ENCODE data around the gene DDX39B.
"Not testable (repeated sequence)": the region's sequence is repeated elsewhere in the genome, so short reads cannot be mapped to it uniquely, and the experiment has no call there.

The DDX39B gene

DNA sequence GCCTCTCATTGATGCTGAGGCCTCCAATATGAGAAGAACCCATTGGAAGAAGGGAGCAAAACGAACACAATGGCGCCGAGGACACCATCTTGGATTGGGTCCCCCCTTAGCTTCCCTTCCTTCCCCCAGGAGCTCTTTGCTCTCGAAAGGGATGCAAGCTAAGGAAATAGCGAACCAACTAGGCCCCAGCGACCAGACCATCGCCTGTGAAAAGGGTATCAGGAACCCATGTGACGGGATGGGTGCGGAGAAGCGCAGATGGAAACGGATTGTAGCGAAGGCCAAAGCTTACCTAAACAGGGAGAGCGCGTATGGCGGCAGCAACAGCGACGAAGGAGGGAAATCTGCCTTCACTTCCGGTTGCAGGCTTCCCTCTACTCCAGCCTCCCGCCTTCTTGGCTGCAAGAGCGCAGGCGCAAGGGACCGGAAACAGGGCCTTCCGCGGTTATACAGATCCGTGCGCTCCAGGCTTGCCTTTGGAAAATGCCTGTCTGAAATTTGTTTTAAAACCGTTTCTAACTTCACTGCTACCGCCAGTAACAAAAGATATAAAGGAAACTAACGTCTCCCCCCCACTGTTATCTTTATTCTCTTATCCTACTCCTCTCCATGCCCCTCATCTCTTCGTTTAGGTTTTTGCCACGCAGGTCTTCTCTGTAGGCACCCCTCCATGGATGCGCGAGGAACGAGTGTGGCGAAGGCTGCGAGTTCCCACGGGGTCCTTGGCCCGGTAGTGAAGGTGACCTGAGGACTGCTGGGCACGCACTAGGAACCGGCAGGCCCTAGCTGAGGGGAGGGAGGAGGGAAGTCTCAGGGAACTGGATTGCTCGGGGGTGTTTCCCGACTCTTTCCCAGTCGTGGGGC lies at the start of gene DDX39B:
Gene DDX39B, minus strand, starts transcription at position 346 of the 864 bp plus-strand sequence. CDS start 1,471 bp downstream, outside the sequence.
- DNase-seq (ENCODE audit: low spot score): peak; percentile 96

DNA sequence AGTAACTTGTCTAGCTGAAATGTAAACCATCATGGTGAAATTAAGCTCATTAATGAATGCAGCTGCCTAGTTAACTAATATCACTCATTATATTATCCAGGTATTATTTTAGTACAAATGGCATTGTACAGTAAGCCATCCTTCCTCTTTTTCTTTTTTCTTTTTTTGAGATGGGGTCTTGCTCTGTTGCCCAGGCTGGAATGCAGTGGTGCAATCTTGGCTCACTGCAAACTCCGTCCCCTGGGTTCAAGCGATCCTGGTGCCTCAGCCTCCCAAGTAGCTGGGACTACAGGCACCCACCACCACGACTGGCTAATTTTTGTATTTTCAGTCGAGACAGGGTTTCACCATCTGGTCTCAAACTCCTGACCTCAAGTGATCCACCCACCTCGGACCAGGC lies 48.9 kb upstream of the DDX39B start:
- not testable (repeated sequence) for DNase-seq (ENCODE audit: low spot score)

DNA sequence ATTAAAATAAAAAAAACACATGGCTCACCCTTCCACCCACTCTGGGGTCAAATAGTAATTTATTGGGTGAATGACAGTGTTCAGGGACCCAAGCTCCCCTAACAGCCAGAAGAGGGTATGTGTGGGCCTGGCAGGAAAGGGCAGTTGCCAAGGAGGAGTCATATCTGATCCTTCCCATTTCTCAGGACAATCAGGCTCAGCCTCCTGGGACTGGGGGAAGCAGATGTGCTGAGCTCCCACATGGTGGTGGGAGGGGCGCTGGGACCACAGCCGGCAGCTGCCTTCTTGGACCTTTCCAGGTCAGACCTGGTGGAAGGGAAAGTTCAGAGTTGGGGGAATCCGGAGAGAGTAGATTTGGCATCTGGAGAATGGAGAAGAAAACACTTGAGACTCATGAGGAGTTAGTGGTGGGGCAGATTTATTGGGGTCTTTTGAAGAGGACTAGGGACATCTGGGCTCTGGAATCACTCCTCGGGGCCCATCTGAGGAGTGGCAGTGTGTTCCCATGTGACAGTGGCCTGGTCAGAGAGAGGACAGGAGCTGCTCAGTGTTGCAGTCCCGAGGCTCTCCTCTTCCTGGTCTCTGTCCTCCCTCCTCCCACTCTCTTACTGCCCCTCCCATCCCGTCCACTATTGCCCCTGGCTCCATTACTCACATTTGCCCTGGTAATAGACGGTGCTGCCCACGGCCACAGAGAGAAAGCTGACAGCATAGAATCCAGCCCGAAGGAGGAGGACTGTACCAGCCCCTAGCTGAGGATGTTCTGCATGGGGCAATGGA lies 47.3 kb upstream of the DDX39B start:
- DNase-seq (ENCODE audit: low spot score): no peak

DNA sequence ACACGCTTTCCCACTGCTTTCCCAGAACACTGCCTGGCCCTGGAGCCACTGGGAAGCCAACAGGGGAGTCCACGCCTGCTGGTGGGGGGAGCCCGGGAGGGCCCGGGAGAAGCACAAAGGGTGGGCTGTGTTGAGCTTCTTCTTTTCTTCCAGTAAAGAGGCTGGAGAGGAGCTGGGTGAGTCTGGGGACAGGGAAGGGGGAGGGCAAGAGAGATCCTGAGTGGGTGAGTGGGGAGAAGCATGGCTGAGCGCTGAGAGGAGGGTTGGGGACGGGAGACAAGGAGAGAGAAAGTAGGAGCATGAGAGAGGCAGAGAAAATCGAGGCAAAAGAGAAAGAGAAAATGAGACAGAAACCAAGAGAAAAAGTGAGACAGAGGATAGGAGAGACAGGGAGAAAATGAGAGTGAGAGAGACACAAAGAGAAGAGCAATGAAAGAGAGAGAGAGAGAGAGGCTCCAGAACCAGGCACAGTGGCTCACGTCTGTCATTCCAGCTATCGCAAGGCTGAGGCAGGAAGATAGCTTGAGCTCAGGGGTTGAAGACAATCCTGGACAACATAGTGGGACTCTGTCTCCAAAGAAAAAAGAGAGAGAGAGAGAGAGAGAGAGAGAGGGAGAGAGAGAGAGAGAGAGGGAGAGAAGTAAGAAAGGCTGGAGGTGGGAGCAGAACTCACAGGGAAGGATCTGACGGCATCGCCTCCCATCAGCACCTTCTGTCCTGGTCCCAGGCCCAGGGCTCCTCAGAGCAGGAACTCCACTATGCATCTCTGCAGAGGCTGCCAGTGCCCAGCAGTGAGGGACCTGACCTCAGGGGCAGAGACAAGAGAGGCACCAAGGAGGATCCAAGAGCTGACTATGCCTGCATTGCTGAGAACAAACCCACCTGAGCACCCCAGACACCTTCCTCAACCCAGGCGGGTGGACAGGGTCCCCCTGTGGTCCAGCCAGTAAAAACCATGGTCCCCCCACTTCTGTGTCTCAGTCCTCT lies 46.3 kb upstream of the DDX39B start:
- DNase-seq (ENCODE audit: low spot score): no peak

DNA sequence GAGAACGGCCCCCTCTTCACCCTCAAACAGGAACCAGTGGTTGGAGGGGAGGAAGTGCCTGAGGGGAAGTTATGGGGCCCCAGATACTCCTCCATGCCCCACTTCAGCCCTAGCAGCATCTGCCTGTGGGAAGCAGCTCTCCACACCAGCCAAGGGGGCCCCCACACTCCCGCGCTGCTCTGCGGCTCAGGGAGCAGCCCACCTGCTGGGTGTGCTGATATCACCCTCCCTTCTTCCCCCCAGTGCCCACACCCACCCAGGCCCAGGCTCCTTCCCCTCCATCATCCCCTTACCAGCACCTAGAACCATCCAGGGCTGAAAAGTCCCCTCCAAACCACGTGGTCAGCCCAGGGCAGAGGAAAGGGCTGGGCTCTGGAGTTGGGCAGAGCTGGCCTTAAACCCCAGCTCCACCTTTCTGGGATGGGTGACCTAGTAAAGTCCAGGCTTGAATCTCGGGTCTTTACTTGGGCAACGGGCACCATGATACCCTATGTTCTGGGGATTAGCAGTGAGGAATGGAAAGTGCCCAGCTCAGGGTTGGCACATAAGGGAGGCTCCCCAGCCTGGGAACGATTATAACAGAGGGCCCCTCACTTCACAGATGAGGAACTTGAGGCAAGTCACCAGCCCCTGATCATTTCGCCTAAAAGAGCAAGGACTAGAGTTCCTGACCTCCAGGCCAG lies 44.9 kb upstream of the DDX39B start:
- no peak for DNase-seq (ENCODE audit: low spot score)

DNA sequence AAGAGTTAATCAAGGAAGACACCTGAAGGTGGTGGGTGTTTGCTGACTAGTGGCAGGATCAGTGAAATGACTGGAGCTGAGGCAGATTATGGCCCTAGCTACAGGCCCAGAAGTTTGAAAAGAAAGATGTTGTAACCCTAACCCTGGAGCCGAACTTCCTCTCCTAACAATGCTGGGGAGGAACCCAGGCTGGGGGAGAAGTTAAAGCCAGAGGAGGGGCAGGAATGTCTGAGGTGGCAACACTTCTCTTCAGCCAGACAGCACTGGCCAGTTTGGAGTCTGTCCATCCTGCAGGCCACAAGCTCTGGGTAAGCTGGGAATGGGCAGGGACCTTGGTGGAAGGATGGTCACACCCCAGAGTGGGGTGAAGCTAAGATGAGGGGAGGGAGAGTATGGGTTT lies 44.2 kb upstream of the DDX39B start, which contains the start of gene LST1:
Gene LST1, plus strand, starts transcription at position 270 of the 400 bp plus-strand sequence. CDS start 1,023 bp downstream, outside the sequence.
- no peak for DNase-seq (ENCODE audit: low spot score)

DNA sequence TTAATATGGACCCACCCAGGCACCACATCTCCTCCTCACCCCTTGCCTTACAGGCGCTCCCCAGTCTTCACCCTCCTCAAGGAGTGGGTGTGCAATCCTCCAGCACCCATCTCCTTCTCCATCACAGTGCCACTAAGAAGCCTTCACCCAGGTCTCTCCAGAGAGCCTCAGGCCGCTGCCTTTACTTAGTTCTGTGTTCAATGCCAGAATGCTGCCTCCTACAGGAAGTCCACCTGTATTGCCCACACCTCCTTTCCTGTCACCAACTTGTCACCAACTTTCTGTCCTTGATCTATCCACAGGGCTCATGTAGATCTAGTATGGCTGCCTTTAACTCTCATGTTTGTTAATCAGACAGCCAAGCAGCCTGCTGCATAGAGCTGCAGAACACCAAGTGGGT lies 43.7 kb upstream of the DDX39B start:
- peak; percentile 69 for DNase-seq (ENCODE audit: low spot score)

DNA sequence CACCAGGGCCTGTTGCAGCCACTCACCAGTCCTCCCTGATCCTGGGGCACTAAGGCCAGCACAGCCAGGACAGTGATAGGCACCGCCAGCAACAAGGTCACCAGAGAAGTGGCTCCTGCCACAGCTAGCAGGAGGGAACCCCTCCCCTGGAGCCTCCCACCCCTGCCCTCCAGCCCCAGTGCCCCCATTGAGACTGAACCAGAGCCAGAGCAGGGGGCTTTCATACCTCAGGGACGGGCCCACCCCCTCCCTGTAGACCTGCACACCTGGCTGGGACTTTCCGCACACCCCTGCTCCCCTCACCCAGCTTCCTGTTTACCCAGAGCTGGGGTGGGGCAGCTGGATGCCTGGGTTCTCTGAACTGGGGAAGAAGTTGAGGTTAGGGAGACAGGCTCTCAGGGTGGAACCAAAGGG lies 40.4 kb upstream of the DDX39B start, which contains the start of gene LTB:
Gene LTB, minus strand, starts transcription at position 195 of the 414 bp plus-strand sequence. Its CDS starts 7 bp downstream, at position 188.
- peak; percentile 90 for DNase-seq (ENCODE audit: low spot score)

DNA sequence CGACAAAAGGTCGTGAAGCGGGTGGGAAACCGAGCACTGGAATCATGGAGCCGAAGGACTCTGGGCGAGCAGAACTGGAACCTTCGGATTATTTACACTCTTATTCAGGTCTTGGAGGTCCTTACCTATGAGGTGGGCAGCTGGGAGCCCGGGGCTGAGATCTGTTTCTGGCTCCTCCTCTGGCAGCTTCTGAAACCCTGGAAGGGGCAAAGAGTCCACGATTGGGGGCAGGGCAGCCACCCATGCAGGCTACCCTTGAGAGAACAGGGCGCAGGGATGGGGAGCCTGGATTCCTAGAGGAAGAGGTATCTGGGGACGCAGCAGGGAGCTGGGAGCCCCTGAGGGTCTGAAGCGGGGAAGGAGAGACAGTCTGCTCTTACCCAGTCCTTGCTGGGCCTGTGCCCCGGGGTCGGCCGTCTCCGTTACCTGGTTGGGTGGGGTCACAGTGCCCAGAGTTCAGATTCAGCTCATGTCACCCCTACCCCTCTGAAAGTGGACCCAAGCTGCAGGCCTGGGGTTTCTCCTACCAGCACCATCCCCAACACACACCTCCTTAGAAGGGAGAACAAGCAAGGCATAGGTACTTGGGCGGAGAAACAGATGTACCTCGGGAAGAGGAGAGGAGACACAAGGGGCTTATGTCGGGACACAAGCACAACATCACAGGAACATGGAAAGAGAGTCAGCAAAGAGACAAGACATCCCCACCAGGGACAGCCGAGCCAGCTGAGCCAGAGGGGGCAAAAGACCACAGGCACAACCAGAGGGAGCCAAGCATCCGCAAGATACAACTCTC lies 39.8 kb upstream of the DDX39B start:
- no peak for DNase-seq (ENCODE audit: low spot score)

DNA sequence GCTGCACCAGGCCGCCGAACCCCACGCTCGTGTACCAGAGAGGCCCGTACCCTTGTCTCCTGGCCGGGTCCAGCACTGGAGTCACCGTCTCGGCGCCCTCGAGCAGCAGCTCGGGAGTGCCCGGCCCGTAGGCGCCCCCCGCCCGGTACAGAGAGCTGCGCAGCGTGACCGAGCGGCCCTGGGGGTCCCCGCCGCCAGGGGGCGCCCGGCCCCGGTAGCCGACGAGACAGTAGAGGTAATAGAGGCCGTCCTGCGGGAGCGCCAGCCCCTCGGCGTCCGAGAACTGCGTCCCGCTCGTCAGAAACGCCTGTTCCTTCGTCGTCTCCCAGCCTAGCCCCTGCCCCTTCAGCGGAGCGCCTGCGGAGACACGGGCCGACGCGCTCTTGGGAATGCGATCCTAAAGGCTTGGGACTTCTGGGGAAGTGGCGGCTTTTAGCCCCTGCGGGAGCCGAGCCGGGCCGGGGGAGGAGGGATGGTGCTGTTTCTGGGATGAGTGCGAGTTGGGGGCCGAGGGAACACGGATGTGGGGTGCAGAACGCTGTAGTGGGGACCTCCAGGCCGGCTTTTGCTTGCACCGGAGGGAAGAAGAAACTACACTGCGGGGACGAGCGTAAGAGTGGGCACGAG lies 39.1 kb upstream of the DDX39B start:
- DNase-seq (ENCODE audit: low spot score): peak; percentile 91

DNA sequence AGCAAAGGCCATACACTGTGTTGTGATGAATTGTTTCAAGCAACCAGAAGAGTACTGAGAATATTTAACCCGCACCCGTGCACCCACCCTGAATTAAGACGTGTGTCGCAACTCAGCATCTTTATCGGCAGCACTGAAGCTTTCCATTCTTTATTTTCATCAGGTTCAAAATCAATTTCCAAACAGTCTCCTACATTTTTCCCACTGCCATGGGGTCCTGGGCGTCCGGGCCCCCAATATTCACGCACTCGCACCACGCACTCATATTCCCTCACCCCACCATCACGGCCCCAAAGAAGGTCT lies 38.6 kb upstream of the DDX39B start:
- no peak for DNase-seq (ENCODE audit: low spot score)

DNA sequence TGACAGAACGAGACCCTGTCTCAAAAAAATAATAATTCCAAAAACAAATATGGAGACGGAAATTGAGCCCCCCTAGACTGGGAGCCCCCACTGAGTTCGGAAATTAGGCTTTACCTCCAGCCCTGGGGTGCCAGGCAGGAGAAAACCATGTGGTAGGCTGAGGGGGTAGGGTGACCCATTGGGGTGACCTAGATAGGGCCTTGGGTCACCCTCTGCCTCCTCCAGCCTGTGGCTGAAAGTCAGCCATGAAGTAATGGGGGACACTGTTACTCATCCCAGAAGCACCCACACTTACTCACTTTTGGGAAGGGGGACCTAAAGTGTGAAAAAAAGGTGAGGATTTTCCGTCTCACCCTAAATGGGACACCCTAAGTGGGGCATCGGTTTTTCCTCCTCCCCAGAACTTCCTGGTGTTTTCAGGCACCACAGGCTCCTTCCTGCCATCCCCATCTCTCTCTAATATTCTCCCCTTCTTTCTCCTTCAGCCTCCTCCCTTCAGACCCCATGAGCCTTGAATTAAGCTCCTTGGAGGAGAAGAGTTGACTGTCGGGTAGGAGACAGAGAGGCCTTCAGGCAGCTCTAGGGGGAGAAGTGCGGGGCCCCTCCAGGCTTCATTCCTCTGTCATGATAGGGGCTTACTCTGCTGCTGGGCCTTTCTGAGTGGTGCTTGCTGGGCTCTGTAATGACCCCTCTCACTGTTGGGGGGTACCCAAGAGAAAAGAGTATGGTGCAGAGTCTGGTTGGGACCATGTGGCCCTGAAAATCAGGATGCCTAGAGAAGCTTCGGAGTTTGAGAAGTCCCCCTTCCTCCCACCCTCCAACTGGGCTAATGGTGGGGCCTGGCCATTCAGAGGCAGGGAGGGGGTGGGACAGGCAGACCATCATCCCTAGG lies 38.0 kb upstream of the DDX39B start:
- no peak for DNase-seq (ENCODE audit: low spot score)

DNA sequence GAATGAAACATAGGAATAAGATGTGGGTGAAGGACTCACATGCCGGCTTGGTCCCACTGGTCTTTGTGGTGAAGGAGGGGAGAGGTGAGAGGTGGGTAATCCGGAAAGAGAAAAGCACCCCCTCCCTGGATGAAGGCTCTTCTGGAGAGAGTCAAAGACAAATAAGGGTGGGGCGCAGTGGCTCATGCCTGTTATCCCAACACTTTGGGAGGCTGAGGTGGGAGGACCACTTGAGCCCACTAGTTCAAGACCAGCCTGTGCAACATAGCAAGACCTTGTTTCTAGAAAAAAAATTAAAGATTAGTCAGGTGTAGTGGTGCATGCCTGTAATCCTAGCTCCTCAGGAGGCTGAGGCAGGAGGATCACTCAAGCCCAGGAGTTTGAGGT lies 37.3 kb upstream of the DDX39B start:
- DNase-seq (ENCODE audit: low spot score): no peak

DNA sequence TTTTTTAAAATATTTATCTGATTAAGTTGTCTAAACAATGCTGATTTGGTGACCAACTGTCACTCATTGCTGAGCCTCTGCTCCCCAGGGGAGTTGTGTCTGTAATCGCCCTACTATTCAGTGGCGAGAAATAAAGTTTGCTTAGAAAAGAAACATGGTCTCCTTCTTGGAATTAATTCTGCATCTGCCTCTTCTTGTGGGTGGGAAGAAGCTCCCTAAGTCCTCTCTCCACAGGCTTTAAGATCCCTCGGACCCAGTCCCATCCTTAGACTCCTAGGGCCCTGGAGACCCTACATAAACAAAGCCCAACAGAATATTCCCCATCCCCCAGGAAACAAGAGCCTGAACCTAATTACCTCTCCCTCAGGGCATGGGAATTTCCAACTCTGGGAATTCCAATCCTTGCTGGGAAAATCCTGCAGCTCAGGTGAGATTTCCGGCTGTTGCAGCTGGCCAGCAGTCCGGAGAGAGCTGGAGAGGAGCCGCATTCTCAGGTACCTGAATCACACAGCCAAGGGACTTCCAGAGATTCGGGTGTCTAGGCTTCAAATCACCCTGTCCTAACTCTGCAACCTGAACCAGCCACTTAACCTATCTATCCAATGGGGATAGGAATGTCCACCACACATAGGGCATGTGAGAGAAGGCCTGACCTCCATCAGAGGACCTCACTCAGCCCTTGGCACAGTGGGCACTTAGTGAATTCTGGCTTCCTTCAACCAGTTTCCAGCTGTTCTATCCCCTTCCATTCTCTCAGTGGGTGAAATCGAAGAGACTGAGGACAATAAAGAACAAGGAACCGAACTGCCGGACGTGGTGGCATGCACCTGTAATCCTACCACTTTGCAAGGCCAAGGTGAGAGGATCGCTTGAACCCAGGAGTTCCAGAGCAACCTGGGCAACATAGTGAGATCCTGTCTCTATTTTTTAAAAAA lies 36.6 kb upstream of the DDX39B start:
- DNase-seq (ENCODE audit: low spot score): no peak

DNA sequence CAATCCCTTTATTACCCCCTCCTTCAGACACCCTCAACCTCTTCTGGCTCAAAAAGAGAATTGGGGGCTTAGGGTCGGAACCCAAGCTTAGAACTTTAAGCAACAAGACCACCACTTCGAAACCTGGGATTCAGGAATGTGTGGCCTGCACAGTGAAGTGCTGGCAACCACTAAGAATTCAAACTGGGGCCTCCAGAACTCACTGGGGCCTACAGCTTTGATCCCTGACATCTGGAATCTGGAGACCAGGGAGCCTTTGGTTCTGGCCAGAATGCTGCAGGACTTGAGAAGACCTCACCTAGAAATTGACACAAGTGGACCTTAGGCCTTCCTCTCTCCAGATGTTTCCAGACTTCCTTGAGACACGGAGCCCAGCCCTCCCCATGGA lies 35.8 kb upstream of the DDX39B start:
- DNase-seq (ENCODE audit: low spot score): no peak

DNA sequence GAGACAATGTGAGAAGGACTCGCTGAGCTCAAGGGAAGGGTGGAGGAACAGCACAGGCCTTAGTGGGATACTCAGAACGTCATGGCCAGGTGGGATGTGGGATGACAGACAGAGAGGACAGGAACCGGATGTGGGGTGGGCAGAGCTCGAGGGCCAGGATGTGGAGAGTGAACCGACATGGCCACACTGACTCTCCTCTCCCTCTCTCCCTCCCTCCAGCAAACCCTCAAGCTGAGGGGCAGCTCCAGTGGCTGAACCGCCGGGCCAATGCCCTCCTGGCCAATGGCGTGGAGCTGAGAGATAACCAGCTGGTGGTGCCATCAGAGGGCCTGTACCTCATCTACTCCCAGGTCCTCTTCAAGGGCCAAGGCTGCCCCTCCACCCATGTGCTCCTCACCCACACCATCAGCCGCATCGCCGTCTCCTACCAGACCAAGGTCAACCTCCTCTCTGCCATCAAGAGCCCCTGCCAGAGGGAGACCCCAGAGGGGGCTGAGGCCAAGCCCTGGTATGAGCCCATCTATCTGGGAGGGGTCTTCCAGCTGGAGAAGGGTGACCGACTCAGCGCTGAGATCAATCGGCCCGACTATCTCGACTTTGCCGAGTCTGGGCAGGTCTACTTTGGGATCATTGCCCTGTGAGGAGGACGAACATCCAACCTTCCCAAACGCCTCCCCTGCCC lies 35.2 kb upstream of the DDX39B start:
- DNase-seq (ENCODE audit: low spot score): peak; percentile 49

Measured in CD4-positive, alpha-beta T cell treated with Interleukin-15 for 4 hours (primary cell).